ENCODE measurements around the gene NCMAP. TPM values are rescaled to one million over a fixed set of nuclear protein-coding genes. Genes with fewer than 3 reads are reported as not detected.
"Not testable (repeated sequence)": the region's sequence is repeated elsewhere in the genome, so short reads cannot be mapped to it uniquely, and the experiment has no call there.

The NCMAP gene
- total and polyA plus RNA-seq, 2 donors (not counting 1 experiment from before 2014, with no cell fraction given) = not detected

GRCh38 chr1:24545662-24546061 is 10.2 kb upstream of the NCMAP start:
- Histone ChIP-seq H3K4me1 (ENCODE audit: control insufficient read depth, extremely low read depth, insufficient read depth, low read length) (peaks cover 7% of the 10 kb centered on the region), H3K9me3 (ENCODE audit: control insufficient read depth, insufficient read depth, low read depth, low read length) (no peaks in the 10 kb centered on the region), H3K36me3 (ENCODE audit: control insufficient read depth, insufficient read depth, low read length) (no peaks in the 10 kb centered on the region), H4K20me1 (ENCODE audit: control insufficient read depth, extremely low read depth, insufficient read depth, low read length) (no peaks in the 10 kb centered on the region), H2AFZ (ENCODE audit: low read length) (no peak overlapping the region), H3K9ac (ENCODE audit: insufficient read depth, low read length) (no peak overlapping the region), H3K27me3 (ENCODE audit: control insufficient read depth, insufficient read depth, low read length) (peaks cover 2% of the 10 kb centered on the region), H3K4me3 (replicated peaks in 1 of 4; ENCODE audit: control extremely low read depth in 1 of 4, insufficient read depth in 1 of 4, low read depth in 3 of 4, low read length in 4 of 4) (no peak overlapping the region), H3K27ac (ENCODE audit: insufficient read depth, low read length) (no peak overlapping the region), H3K4me2 (ENCODE audit: extremely low read depth, insufficient read depth, low read length) (no peak overlapping the region), H3K79me2 (ENCODE audit: control insufficient read depth, insufficient read depth, low read length) (no peaks in the 10 kb centered on the region)
- TF ChIP-seq EZH2 (IDR thresholded peaks at IDR 0.05; ENCODE audit: low read length, missing control alignments) = no peak
- TF ChIP-seq CTCF (conservative IDR thresholded peaks at IDR 0.05 in 1 of 2, IDR thresholded peaks at IDR 0.05 in 1 of 2; ENCODE audit: low read depth in 1 of 2, low read length in 2 of 2) = no peak
- DNase-seq (ENCODE audit: low read depth in 2 of 2) = no peak

- Histone ChIP-seq H3K4me3 (replicated peaks in 1 of 4; ENCODE audit: control extremely low read depth in 1 of 4, insufficient read depth in 1 of 4, low read depth in 3 of 4, low read length in 4 of 4) (no peak overlapping the region), H3K36me3 (ENCODE audit: control insufficient read depth, insufficient read depth, low read length) (no peaks in the 10 kb centered on the region), H3K27ac (ENCODE audit: insufficient read depth, low read length) (no peak overlapping the region), H4K20me1 (ENCODE audit: control insufficient read depth, extremely low read depth, insufficient read depth, low read length) (no peaks in the 10 kb centered on the region), H3K27me3 (ENCODE audit: control insufficient read depth, insufficient read depth, low read length) (peaks cover 7% of the 10 kb centered on the region), H3K4me1 (ENCODE audit: control insufficient read depth, extremely low read depth, insufficient read depth, low read length) (no peaks in the 10 kb centered on the region), H3K4me2 (ENCODE audit: extremely low read depth, insufficient read depth, low read length) (no peak overlapping the region), H2AFZ (ENCODE audit: low read length) (no peak overlapping the region), H3K9ac (ENCODE audit: insufficient read depth, low read length) (no peak overlapping the region), H3K79me2 (ENCODE audit: control insufficient read depth, insufficient read depth, low read length) (no peaks in the 10 kb centered on the region), H3K9me3 (ENCODE audit: control insufficient read depth, insufficient read depth, low read depth, low read length) (no peaks in the 10 kb centered on the region)
- DNase-seq (ENCODE audit: low read depth in 2 of 2) = no peak
- TF ChIP-seq CTCF (conservative IDR thresholded peaks at IDR 0.05 in 1 of 2, IDR thresholded peaks at IDR 0.05 in 1 of 2; ENCODE audit: low read depth in 1 of 2, low read length in 2 of 2) (no peak), EZH2 (IDR thresholded peaks at IDR 0.05; ENCODE audit: low read length, missing control alignments) (no peak)
Measured at GRCh38 chr1:24547195-24547594, 8.7 kb upstream of the NCMAP start.

GRCh38 chr1:24548070-24548469 is 7.8 kb upstream of the NCMAP start:
- Histone ChIP-seq H3K36me3 (ENCODE audit: control insufficient read depth, insufficient read depth, low read length) (no peaks in the 10 kb centered on the region), H3K4me3 (replicated peaks in 1 of 4; ENCODE audit: control extremely low read depth in 1 of 4, insufficient read depth in 1 of 4, low read depth in 3 of 4, low read length in 4 of 4) (no peak overlapping the region), H3K4me1 (ENCODE audit: control insufficient read depth, extremely low read depth, insufficient read depth, low read length) (no peaks in the 10 kb centered on the region), H4K20me1 (ENCODE audit: control insufficient read depth, extremely low read depth, insufficient read depth, low read length) (no peaks in the 10 kb centered on the region), H3K4me2 (ENCODE audit: extremely low read depth, insufficient read depth, low read length) (no peak overlapping the region), H3K9me3 (ENCODE audit: control insufficient read depth, insufficient read depth, low read depth, low read length) (no peaks in the 10 kb centered on the region), H3K27ac (ENCODE audit: insufficient read depth, low read length) (no peak overlapping the region), H3K9ac (ENCODE audit: insufficient read depth, low read length) (no peak overlapping the region), H3K79me2 (ENCODE audit: control insufficient read depth, insufficient read depth, low read length) (no peaks in the 10 kb centered on the region), H3K27me3 (ENCODE audit: control insufficient read depth, insufficient read depth, low read length) (peaks cover 9% of the 10 kb centered on the region), H2AFZ (ENCODE audit: low read length) (no peak overlapping the region)
- TF ChIP-seq CTCF (conservative IDR thresholded peaks at IDR 0.05 in 1 of 2, IDR thresholded peaks at IDR 0.05 in 1 of 2; ENCODE audit: low read depth in 1 of 2, low read length in 2 of 2) (no peak), EZH2 (IDR thresholded peaks at IDR 0.05; ENCODE audit: low read length, missing control alignments) (no peak)
- no peak for DNase-seq (ENCODE audit: low read depth in 2 of 2)

GRCh38 chr1:24549210-24549609 is 6.7 kb upstream of the NCMAP start:
- not testable (repeated sequence) for H3K79me2 ChIP-seq (ENCODE audit: control insufficient read depth, insufficient read depth, low read length); DNase-seq (ENCODE audit: low read depth in 2 of 2)
- peaks cover 12% of the 10 kb centered on the region for H3K27me3 ChIP-seq (ENCODE audit: control insufficient read depth, insufficient read depth, low read length)

More at GRCh38 chr1:24549210-24549609, 6.7 kb upstream of the NCMAP start:
- H3K4me3 ChIP-seq (replicated peaks in 1 of 4; ENCODE audit: control extremely low read depth in 1 of 4, insufficient read depth in 1 of 4, low read depth in 3 of 4, low read length in 4 of 4); H3K4me2 ChIP-seq (ENCODE audit: extremely low read depth, insufficient read depth, low read length); H3K27ac ChIP-seq (ENCODE audit: insufficient read depth, low read length); H3K9me3 ChIP-seq (ENCODE audit: control insufficient read depth, insufficient read depth, low read depth, low read length); H3K36me3 ChIP-seq (ENCODE audit: control insufficient read depth, insufficient read depth, low read length); H4K20me1 ChIP-seq (ENCODE audit: control insufficient read depth, extremely low read depth, insufficient read depth, low read length); H2AFZ ChIP-seq (ENCODE audit: low read length); H3K9ac ChIP-seq (ENCODE audit: insufficient read depth, low read length); H3K4me1 ChIP-seq (ENCODE audit: control insufficient read depth, extremely low read depth, insufficient read depth, low read length): not testable (repeated sequence)

All from fibroblast of lung (primary cell).